ENCODE measurements around the gene BTBD9. TPM values are rescaled to one million over a fixed set of nuclear protein-coding genes. Genes with fewer than 3 reads are reported as not detected.

BTBD9 gene
- total RNA-seq, 2 donors from 2014 or later = 16.3 to 22.9 TPM

DNA sequence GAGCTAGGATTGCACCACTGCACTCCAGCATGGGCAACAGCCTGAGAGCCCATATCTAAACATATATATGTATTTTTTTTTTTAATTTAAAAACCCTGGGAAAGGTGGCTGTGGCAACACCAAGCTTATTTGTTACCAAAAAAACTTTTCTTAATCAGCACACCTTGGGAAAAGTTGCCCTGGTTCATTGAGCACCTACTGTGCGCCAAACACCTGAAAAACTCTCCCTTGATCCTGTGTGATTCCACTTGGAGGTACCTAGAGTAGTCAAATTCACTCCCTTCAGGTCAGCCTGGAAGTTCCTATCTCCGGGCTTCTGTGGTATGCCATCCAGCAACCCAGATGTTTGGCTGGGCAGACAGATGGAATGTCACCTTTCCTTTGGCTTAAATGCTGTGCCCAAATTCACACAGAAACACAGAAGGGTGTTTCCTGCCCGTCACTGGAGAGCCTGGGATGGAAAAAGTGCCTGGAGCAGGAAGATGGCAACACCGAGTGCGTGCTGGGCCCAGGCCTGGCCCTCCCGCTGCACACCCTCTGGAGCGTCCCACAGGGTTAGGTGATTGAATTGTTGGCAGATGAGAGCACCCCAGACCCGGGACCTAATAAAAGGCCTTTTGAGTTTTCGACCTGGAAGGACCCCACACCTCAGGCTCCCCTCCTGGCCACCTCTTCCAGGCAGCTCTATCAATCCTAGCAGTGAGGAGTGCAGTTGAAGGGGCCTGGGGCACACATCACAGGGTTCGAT, 482.7 kb downstream of the BTBD9 start:
- DNase-seq (ENCODE audit: low spot score) = no peak
- intact Hi-C loops (cut with DNase I) = no loop called here

DNA sequence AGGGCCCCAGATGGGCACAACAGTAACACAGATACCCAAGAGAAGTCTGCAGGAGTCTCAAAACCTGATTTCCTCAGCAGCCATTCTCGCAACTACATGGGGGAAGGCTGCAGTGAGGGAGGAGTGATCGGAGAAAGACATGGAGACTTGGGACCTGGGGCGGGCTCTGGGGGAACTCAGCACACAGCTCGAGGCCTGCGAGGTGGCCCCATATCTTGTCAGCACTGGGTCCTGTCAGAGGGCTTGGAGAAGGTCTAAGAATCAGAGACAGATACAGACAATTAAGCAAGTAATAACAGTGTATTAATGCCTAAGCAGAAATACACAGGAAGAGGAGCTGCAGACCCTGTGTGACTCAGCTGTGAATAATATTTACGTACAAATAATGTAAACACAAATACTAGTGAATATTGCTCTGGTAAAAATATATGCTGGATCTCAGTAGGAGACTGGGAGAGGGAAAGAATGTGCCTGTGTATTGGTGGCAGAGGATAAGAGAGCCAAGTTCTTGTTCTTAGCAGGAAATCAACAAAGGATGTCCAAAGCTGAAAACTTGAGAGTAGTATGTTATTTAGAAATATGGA, 484.0 kb downstream of the BTBD9 start:
- intact Hi-C loops (cut with DNase I) = no loop called here
- no peak for DNase-seq (ENCODE audit: low spot score)

GRCh38 chr6:38155144-38155543, 484.6 kb downstream of the BTBD9 start:
- intact Hi-C loops (cut with DNase I) = no loop called here
- no peak for DNase-seq (ENCODE audit: low spot score)

DNA sequence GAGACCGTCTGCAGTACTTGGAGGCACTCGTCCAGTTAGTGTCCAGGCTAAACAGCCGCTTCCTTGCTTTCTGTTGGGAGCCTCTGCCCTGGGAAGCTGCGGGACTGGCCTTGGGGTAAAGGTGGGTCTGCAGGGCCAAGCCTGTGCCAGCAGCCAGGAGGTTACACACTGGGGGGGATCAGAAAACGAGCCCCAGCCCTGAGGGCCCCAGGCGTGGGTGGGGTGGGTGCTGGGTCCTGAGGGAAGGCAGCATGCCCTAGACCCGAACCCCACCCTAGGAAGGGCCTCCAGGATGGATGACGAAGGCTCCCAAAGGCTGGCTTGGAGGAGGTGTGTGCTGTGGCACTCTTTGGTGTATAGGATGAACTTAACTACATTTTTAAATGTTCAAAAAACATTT, 485.0 kb downstream of the BTBD9 start:
- no peak for DNase-seq (ENCODE audit: low spot score)
- intact Hi-C loops (cut with DNase I) = no loop called here

DNA sequence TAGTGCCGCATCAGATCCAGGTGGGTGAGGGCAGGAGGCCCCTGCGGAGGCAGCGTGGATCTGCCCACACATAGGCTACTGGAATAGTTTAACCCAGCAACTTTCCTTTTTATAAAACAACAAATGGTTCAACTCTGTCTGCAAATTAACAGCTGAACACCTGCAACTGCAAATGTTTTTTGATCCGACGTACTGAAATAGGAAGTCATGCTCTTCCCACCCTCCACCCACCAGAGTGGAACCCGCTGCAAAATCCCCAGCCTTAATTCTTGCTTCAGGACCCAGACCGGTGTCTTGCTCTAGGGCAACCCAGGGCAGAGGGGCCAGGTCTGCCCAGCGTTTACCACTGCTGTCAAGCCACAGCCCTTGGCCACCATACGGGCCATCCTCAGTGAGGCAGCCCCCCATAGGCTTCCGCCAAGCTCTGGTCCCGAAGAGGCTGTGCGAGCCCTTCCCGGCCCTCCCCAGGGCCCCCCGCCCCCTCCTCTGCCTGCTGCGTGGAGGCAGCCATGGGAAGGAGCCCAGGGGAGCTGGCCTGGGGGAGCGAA, 485.9 kb downstream of the BTBD9 start:
- intact Hi-C loops (cut with DNase I) = no loop called here
- no peak for DNase-seq (ENCODE audit: low spot score)

- no peak for DNase-seq (ENCODE audit: low spot score)
- intact Hi-C loops (cut with DNase I) = no loop called here
These were observed 486.5 kb downstream of the BTBD9 start for GRCh38 chr6:38153076-38153797.

DNA sequence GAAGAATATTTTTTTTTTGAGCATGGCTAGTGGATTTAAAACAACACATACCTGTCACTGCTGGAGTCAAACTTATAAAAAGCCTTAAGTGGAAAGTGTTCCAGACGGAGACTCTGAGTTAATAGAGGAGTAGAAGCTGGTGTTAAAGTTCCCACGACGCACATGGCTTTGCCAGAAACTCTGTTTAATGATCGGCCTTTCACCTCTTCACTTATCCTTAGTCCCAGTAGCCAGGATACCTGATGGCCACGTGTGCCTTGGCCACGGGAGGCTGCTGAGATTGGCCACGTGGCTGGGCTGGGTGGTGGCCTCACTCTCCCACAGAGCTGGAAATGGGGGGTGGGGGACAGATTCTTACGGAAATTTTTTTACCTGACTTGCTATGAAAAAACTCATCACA, 487.1 kb downstream of the BTBD9 start:
- DNase-seq (ENCODE audit: low spot score) = no peak
- intact Hi-C loops (cut with DNase I) = no loop called here

- intact Hi-C loops (cut with DNase I) = no loop called here
- no peak for DNase-seq (ENCODE audit: low spot score)
These were observed 487.9 kb downstream of the BTBD9 start for GRCh38 chr6:38151580-38152500.

- intact Hi-C loops (cut with DNase I) = no loop called here
- no peak for DNase-seq (ENCODE audit: low spot score)
These were observed 488.9 kb downstream of the BTBD9 start for GRCh38 chr6:38150681-38151296.

DNA sequence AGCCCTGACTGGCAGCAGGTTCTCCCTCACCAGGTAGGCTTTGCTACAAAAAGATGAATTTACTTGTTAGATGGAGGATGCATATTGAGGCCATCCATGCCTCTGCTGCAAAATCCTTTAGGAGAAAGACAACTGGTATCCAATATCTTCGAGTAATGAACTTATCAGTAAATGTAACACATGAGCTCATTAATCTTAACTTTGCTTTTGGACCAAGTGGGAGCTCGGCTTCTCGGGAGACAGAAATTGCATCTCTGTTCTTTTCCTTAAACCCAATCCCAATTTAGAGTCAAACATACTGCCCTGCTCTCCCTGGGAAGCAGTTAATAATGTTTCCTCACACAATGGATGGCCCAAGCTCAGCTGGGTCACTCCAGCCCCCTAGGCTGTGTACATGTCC, 489.7 kb downstream of the BTBD9 start:
- intact Hi-C loops (cut with DNase I) = no loop called here
- no peak for DNase-seq (ENCODE audit: low spot score)

GRCh38 chr6:38149531-38149930, 490.2 kb downstream of the BTBD9 start:
- intact Hi-C loops (cut with DNase I) = no loop called here
- no peak for DNase-seq (ENCODE audit: low spot score)

DNA sequence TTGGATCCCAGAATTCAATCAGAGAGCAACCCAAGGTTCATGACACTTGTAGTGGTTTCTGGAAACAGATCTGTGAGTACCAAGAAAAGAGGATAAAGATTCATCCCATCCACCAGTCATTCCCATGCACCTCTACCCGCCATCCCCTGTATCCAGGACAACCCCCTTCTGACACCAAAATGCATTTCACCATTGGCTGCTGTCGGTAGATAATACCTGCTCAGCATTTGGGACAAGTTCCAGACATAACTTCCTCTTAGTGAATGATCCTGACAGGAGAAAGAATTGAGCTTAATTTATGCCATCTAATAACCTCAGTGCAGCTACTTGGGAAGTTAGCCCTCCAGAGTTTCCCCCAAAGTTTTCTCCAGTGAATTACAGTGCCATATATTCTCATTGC, 491.1 kb downstream of the BTBD9 start:
- intact Hi-C loops (cut with DNase I) = no loop called here
- DNase-seq (ENCODE audit: low spot score) = no peak

DNA sequence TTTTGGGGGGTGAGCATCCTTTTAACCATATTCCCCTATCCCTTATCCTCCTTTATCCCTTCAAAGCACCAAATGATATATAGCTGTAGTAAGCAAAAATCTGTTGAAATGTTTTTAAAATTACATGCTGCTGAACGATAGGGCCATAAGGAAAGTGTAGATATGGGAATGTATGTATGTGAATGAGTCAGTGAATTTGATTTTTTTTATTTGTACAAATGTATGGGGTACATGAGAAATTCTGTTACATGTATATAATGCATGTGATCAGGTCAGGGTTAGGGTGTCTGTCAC, 493.0 kb downstream of the BTBD9 start:
- DNase-seq (ENCODE audit: low spot score) = no peak
- intact Hi-C loops (cut with DNase I) = no loop called here

- intact Hi-C loops (cut with DNase I) = no loop called here
- DNase-seq (ENCODE audit: low spot score) = no peak
These were observed 493.6 kb downstream of the BTBD9 start for GRCh38 chr6:38146021-38146733.

GRCh38 chr6:38144365-38144945, 495.3 kb downstream of the BTBD9 start:
- no peak for DNase-seq (ENCODE audit: low spot score)
- intact Hi-C loops (cut with DNase I) = no loop called here

DNA sequence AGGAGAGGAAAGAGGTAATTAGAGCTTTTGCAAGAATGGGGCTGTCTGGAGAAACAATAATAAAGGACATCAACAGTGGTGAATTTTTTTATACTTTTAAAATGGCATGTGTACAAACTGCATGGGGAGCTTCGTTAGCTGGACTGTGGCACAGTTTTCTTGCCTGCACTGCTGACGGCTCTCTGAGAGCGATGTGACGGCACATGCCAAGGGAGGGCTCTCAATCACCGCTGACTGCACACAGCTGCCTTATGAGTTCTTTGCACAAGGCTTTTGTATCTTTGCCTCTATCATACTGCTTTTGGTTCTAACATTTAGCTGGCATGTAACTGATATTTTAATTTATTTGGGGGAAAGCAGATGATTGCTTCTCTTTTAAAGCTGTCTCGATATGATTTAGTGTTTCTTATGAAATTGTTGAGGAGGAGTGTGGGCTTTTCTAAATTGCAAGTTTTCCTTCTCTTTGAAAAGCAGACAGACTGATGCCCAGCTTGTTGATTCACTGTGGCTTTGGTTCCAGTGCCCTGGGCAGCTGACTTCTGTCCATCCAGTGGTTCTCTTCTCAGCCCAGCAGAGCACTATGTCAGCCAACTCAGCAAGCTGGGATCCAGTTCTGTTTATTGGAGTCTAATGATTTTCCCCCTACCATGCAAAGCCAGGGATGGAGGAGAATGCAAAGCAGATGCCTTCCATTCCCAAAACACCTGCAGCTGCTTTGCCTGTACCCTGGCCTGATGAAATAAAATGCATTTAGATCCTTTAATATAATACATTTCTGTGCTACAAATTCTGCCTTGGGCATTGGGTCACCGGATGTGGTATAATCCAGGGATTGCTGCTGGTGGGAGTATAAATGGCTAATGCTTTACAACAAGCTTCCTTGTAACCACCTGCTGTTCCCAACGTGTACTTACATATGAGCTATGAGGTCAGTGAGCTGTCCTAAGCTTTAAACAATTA, 496.3 kb downstream of the BTBD9 start:
- DNase-seq (ENCODE audit: low spot score) = no peak
- intact Hi-C loops (cut with DNase I) = no loop called here

Measured in posterior vena cava (tissue), 2 donors.